ENCODE data around the gene RPP30. TPM values are rescaled to one million over a fixed set of nuclear protein-coding genes. Genes with fewer than 3 reads are reported as not detected.

The RPP30 gene
- total and polyA plus RNA-seq, 2 of the 13 experiments (the other 11 are each of a cell fraction or from before 2014, with no cell fraction given), result 27.1 to 65.0 TPM

- no peak for TF ChIP-seq ZBTB37 (CRISPR knock-in tag; IDR thresholded peaks at IDR 0.05)
- TF ChIP-seq ZBTB20 (CRISPR knock-in tag; IDR thresholded peaks at IDR 0.05; ENCODE audit: borderline replicate concordance, low read depth), result no peak
- no peak for TF ChIP-seq ZNF30 (CRISPR knock-in tag; IDR thresholded peaks at IDR 0.05)
- peak; percentile 93 for TF ChIP-seq CEBPG (CRISPR knock-in tag; IDR thresholded peaks at IDR 0.05)
- TF ChIP-seq KAT8 (CRISPR knock-in tag; IDR thresholded peaks at IDR 0.05), result peak; percentile 65
- TF ChIP-seq REPIN1 (CRISPR knock-in tag; IDR thresholded peaks at IDR 0.05; ENCODE audit: borderline replicate concordance, low read depth), result peak; percentile 44; the same call in 1 of the 2 replicates
- peak; percentile 91 for TF ChIP-seq IRF2 (CRISPR knock-in tag; IDR thresholded peaks at IDR 0.05)
- no peak for TF ChIP-seq ZNF629 (CRISPR knock-in tag; conservative IDR thresholded peaks at IDR 0.05)
- no peak for TF ChIP-seq ZMYM3 (CRISPR knock-in tag; IDR thresholded peaks at IDR 0.05)
- TF ChIP-seq ZFP82 (CRISPR knock-in tag; IDR thresholded peaks at IDR 0.05; ENCODE audit: borderline replicate concordance), result no peak
- peak; percentile 42; the same call in 1 of the 2 replicates for TF ChIP-seq ZNF652 (CRISPR knock-in tag; IDR thresholded peaks at IDR 0.05; ENCODE audit: borderline replicate concordance, low read depth)
- peak; percentile 100 for TF ChIP-seq JUN (CRISPR knock-in tag; IDR thresholded peaks at IDR 0.05)
- no peak for TF ChIP-seq ZNF407 (CRISPR knock-in tag; IDR thresholded peaks at IDR 0.05; ENCODE audit: not compliant biosample characterization)
- TF ChIP-seq SRY (CRISPR knock-in tag; IDR thresholded peaks at IDR 0.05), result no peak
- TF ChIP-seq ZBED4 (CRISPR knock-in tag; IDR thresholded peaks at IDR 0.05; ENCODE audit: borderline replicate concordance), result no peak
These were observed 49.4 kb downstream of the RPP30 start, which contains the start of gene ANKRD1 (continued) for GRCh38 chr10:90920986-90921666.

Measured in HepG2 (cell line).